HFFc6 (cell line): ENCODE data around the gene DDIT4. TPM values are rescaled to one million over a fixed set of nuclear protein-coding genes. Genes with fewer than 3 reads are reported as not detected.

ENCODE experiments used
- DNase-seq: peaks from one replicate; pipeline ENCODE4 v3.0.0-alpha.2; 2018
- H3K27ac Mint-ChIP-seq: 2 replicates; pipeline ENCODE4 v1.8.0; 2020; ENCODE audit warnings: mild to moderate bottlenecking, mixed read lengths
- H3K27me3 Mint-ChIP-seq: 2 replicates; pipeline ENCODE4 v1.8.0; 2021; ENCODE audit warnings: mild to moderate bottlenecking, moderate library complexity, mixed read lengths; ENCODE audit not compliant: insufficient read depth
- H3K36me3 Mint-ChIP-seq: 2 replicates; pipeline ENCODE4 v1.8.0; 2021; ENCODE audit warnings: low read depth, mixed read lengths
- H3K4me1 Mint-ChIP-seq: 2 replicates; pipeline ENCODE4 v1.8.0; 2020; ENCODE audit warnings: low read depth, mixed read lengths
- H3K4me3 Mint-ChIP-seq: 2 replicates; pipeline ENCODE4 v1.8.0; 2020; ENCODE audit warnings: mild to moderate bottlenecking, moderate library complexity, mixed read lengths
- H3K9me3 Mint-ChIP-seq: 2 replicates; pipeline ENCODE4 v1.8.0; 2020; ENCODE audit warnings: mild to moderate bottlenecking, mixed read lengths
- CTCF ChIP-seq: fragments of 200-600 bp; sonication (generic); IDR thresholded peaks from 2 replicates; pipeline ENCODE4 v1.5.0; 2021; ENCODE audit warnings: antibody characterized with exemption, mild to moderate bottlenecking
- total RNA-seq, 6 experiments: library from RNA; stranded (reverse); fragmentation: NEBNext Ultra II Directional; extraction: Animal tissue kit (Norgen Biotek cat#: 25700); gene quantifications; 2 replicates in 1 of 6; 3 replicates in 5 of 6; pipeline ENCODE4 v1.2.3, GENCODE V29; 2021

DDIT4 gene
- total RNA-seq, 6 experiments from 2014 or later: 27.7 to 32.4 (median 30.0) TPM

- no peaks in the 10 kb centered on the region for H3K9me3 Mint-ChIP-seq
These were observed 12.5 kb upstream of the DDIT4 start for GRCh38 chr10:72260976-72261783.

GRCh38 chr10:72261784-72262404 is 11.8 kb upstream of the DDIT4 start:
- H3K9me3 Mint-ChIP-seq: no peaks in the 10 kb centered on the region
- peak overlapping the region; percentile 86; the same call in 1 of the 2 replicates for H3K27ac Mint-ChIP-seq
- H3K4me1 Mint-ChIP-seq: peaks cover 36% of the 10 kb centered on the region
- H3K27me3 Mint-ChIP-seq: 0 out of 2 replicates have a peak, but pooled peaks cover 3% of the 10 kb centered on the region
- H3K4me3 Mint-ChIP-seq: peak overlapping the region; percentile 82; the same call in 1 of the 2 replicates
- no peak for DNase-seq
- no peaks in the 10 kb centered on the region for H3K36me3 Mint-ChIP-seq
- no peak for TF ChIP-seq CTCF

More at GRCh38 chr10:72260976-72261783, 12.5 kb upstream of the DDIT4 start:
- no peaks in the 10 kb centered on the region for H3K36me3 Mint-ChIP-seq
- H3K27ac Mint-ChIP-seq: peak overlapping the region; percentile 86
- DNase-seq: no peak
- H3K4me1 Mint-ChIP-seq: peaks cover 36% of the 10 kb centered on the region
- peaks cover 3% of the 10 kb centered on the region; the same call in 1 of the 2 replicates for H3K27me3 Mint-ChIP-seq
- no peak for TF ChIP-seq CTCF
- peak overlapping the region; percentile 82 for H3K4me3 Mint-ChIP-seq

GRCh38 chr10:72263613-72264241 is 10.0 kb upstream of the DDIT4 start:
- Mint-ChIP-seq H3K4me3 (no peak overlapping the region), H3K27ac (no peak overlapping the region)

GRCh38 chr10:72264536-72264935 is 9.2 kb upstream of the DDIT4 start:
- DNase-seq: no peak
- TF ChIP-seq CTCF: no peak
- no peaks in the 10 kb centered on the region for H3K9me3 Mint-ChIP-seq
- no peak overlapping the region for H3K4me3 Mint-ChIP-seq
- no peaks in the 10 kb centered on the region; the same call in 1 of the 2 replicates for H3K27me3 Mint-ChIP-seq
- no peak overlapping the region for H3K27ac Mint-ChIP-seq
- no peaks in the 10 kb centered on the region for H3K36me3 Mint-ChIP-seq
- H3K4me1 Mint-ChIP-seq: peaks cover 24% of the 10 kb centered on the region

More at GRCh38 chr10:72263613-72264241, 10.0 kb upstream of the DDIT4 start:
- peaks cover 32% of the 10 kb centered on the region for H3K4me1 Mint-ChIP-seq
- H3K9me3 Mint-ChIP-seq: no peaks in the 10 kb centered on the region
- DNase-seq: no peak
- H3K36me3 Mint-ChIP-seq: no peaks in the 10 kb centered on the region
- TF ChIP-seq CTCF: no peak
- H3K27me3 Mint-ChIP-seq: no peaks in the 10 kb centered on the region

DNA sequence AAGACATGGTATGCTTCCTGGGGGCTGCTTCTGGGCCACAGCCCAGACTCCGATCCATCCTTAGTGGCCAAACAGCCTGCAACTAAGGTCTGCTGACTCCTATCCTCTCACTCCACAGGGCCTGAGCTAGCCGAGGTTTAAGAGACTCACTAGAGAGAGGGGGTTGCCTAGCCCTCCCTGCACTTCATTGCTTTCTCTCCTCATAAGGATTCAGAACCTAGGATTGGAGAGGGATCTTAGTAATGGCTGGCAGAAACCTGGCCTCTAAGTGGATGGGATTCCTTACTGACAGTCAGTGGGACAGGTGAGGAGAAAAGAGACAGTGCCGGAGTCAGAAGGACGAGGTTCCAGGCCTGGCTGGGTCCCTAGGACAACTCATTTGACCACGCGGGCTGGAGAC is 8.2 kb upstream of the DDIT4 start:
- TF ChIP-seq CTCF: no peak
- Mint-ChIP-seq H3K27ac (no peak overlapping the region), H3K4me3 (no peak overlapping the region), H3K36me3 (no peaks in the 10 kb centered on the region), H3K9me3 (no peaks in the 10 kb centered on the region), H3K4me1 (peaks cover 19% of the 10 kb centered on the region), H3K27me3 (no peaks in the 10 kb centered on the region; the same call in 1 of the 2 replicates)
- no peak for DNase-seq
